ENCODE data around the gene SLC12A1.

DNA sequence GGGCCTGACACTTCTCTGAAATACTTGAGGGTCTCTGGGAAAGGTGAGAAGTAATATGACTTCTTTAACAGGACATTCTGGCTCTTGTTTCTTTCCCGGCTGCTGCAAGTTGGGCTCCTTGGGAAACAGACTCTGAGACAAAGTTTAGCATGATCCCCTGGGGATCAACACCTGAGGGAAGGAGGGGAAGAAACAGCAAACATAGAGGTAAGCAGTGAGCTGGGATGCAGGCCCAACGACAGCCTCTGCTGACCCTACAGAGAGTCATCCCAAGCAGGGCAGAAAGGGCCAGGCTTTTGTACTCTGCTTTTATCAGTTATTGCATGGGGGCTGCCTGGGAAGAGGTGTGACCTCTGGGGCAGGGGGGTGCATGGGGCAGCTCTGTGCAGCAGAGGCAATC lies 98.3 kb downstream of the SLC12A1 start:
- TF ChIP-seq, protein P1, sequence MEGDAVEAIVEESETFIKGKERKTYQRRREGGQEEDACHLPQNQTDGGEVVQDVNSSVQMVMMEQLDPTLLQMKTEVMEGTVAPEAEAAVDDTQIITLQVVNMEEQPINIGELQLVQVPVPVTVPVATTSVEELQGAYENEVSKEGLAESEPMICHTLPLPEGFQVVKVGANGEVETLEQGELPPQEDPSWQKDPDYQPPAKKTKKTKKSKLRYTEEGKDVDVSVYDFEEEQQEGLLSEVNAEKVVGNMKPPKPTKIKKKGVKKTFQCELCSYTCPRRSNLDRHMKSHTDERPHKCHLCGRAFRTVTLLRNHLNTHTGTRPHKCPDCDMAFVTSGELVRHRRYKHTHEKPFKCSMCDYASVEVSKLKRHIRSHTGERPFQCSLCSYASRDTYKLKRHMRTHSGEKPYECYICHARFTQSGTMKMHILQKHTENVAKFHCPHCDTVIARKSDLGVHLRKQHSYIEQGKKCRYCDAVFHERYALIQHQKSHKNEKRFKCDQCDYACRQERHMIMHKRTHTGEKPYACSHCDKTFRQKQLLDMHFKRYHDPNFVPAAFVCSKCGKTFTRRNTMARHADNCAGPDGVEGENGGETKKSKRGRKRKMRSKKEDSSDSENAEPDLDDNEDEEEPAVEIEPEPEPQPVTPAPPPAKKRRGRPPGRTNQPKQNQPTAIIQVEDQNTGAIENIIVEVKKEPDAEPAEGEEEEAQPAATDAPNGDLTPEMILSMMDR (IDR thresholded peaks at IDR 0.05), result no peak
- no peak for TF ChIP-seq POLR2A (IDR thresholded peaks at IDR 0.05)

Measured in adrenal gland (tissue), 5 donors.